GM20000 (cell line): ENCODE results near the gene CLIC5.

Source experiments
- DNase-seq: peaks from one replicate; pipeline ENCODE4 v3.0.0; 2012; ENCODE audit warnings: low spot score
- CTCF ChIP-seq: IDR thresholded peaks from 2 replicates; pipeline ENCODE4 v1.5.1; 2012; ENCODE audit warnings: mild to moderate bottlenecking, control low read depth; ENCODE audit errors: extremely low read depth, missing control alignments

Gene CLIC5

DNA sequence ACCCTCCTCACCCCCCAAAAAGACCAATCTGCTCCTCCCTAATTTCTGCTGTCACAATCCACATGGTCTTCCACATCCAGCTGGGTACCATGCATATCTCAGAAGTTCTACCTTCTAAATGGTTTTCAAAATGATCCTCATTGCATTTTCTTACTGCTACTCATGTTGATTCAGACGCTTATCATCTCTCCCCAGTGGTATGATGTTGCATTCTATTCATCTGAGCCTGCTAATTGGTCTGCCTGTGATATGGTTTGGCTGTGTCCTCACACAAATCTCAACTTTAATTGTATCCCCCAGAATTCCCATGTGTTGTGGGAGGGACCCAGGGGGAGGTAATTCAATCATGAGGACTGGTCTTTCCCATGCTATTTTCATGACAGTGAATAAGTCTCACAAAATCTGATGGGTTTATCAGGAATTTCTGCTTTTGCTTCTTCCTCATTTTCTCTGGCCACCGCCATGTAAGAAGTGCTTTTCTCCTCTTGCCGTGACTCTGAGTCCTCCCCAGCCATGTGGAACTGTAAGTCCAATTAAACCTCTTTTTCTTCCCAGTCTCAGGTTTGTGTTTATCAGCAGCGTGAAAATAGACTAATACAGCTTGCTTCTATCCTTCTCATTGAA lies 41.4 kb upstream of the CLIC5 start:
- no peak for TF ChIP-seq CTCF
- no peak for DNase-seq

- no peak for TF ChIP-seq CTCF
- no peak for DNase-seq
Measured at GRCh38 chr6:46054516-46054915, 38.9 kb upstream of the CLIC5 start.

GRCh38 chr6:46053039-46053933 lies 37.6 kb upstream of the CLIC5 start:
- DNase-seq: no peak
- TF ChIP-seq CTCF: no peak

DNA sequence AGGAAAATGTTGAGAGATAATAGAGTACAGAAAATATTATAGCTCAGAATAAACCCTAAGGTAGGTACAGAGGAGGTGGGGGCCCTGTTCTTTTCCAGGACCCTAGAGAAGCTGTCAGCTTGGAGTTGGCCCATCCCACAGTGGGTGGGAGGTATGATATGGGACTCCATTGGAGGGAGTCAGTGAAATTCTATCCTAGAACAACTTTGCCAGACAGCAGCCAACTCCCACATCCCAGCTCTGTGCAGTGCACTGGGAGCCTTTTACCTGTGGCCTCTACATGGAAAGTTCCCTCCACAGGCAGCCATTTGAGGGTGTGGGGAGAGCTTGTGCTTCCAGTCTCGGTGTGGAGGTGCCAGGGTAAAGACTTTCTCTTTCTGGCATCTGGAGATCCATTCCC lies 36.8 kb upstream of the CLIC5 start:
- no peak for DNase-seq
- TF ChIP-seq CTCF: no peak

- TF ChIP-seq CTCF: no peak
- no peak for DNase-seq
Measured at GRCh38 chr6:46051962-46052361, 36.3 kb upstream of the CLIC5 start.

DNA sequence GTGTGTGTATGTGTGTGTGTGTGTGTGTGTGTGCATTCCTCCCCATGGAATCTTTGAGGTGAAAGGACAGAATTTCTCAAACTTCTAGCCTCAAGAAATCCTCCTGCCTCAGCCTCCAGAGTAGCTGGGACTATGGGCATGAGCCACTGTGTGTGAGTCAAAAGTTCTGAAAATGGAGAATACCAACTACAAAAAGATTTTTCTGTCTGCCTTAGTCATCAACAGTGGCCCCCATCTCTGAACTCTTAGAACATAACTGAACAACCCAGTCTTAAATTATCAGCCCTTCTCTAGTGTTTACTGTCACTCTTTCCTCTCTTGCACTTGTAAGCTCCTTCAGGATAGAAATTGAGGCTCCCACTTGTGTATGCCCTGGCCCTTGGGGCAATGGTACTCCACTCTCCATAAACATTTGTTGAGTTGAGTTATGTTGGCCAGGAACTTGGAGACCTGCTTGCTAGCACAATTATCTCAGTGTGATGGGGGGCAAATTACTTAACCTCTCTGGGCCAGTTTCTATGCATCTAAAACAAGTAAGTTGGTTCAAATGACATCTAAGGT lies 35.3 kb upstream of the CLIC5 start:
- DNase-seq: no peak
- no peak for TF ChIP-seq CTCF

DNA sequence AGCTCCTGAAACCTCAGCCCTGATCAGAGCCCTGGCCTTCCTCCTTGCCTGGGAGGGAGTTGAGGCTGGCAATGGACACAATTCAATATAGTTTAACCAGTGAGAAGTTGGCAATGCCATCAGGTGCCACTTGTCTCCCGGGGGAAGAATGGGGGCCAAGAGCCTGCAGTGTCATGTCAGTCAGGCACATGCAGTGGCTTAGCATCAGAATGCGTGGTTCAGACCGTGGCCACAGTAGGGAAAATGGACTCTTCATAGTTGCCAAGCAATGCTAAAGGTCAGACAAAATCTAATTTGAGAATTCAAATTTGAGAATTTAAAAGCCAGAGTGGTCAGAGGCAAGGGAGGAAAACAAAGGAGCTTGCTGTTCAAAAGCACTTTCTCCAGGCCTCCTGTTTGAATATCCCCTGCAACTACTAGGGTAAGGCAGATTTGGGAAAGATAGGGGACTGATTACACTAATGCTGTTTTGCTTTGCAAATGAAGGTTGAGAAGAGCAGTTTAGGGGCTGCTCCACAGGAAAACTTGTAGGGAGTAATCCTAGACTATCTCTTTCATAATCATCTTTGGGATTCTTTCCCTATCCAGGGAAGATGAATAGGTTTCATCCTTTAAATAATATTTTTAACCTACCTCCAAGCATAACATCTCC lies 33.1 kb upstream of the CLIC5 start:
- no peak for TF ChIP-seq CTCF
- no peak for DNase-seq
